HG03039 (cell line): Measurements from ENCODE around the gene NR6A1.
A peak's percentile ranks its signal among the peaks of the same experiment; 100 is the strongest.

ENCODE experiments used
- ATAC-seq: cut with Tn5 transposase; IDR thresholded peaks from one replicate; pipeline ENCODE4 v1.9.1; 2021; ENCODE audit warnings: mild to moderate bottlenecking, moderate library complexity; ENCODE audit not compliant: unreplicated experiment

NR6A1 gene

DNA sequence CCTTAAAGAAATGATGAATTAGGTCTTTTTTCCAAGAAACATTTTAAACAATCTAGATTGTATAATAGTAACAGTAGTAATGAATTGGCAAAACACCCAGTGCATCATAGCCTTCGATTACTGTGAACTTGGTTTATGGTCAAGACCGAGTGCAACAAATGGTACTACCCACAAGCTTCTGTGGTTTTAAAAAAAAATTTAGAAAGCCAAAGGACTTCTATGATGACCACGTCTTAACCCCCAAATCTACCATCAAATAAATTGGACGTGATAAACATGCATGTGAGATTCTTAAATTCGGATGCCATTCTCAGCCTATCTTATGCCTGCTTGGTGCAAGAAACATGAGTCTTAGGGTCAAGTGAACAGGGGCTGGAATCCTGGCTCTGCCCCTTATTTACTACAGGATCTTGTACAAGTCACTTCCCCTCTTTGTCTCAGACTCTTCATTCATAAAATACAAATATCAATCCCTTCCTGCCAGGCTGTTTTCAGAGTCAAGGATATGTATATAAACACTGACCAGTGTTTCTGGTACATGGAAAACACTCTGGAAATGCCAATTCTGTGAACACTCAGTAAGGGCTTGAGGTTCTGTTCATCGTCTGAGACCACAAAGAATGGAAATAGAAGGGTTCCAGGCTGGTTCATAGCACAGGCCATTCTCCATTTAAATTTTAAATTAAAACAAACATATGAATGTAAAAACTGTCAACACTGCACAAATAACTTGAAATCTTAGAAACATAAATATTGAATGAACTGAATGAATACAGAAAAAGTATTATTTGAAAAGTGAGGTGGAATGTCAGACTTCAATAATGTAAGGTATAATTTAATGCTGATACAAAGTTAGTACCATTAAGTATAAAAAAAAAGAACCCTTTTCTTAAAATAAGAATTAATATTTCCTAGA is 107.8 kb downstream of the NR6A1 start:
- no peak for ATAC-seq

DNA sequence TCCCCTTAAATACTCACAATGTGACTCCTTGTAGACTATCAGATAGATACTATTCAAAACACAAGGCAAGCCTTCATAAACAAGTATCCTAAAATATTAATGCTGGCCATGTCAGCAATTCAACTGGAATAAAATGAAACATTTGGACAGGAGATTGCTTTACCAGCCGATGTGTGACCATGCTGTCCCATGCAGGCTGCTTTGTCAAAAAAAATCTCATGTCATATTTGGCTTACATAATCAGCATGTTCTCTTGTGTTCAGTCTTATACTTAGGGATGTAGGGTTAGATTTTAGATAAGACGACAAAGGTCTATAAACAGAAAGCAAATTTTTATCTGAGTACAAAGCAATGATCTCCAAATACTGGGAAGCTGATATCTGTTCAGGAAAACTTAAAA is 108.5 kb downstream of the NR6A1 start:
- ATAC-seq, result no peak

DNA sequence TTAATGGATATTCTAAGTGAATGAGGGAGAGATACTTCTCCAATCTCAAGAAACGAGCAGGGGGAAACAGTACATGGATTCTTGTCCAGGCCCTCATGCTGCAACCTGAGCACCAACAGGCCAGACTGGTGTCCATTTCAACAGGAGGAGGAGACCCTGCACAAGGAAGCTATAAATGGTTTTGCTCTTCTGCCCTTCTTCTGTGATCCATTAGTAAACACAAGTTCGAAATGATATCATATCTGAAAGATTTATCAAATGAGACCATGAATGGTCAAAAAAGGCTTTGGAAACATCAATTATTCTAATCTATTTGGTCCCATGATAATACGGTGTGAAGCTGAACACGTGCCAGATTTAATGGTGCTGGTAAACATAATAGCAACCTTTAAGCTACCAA is 109.8 kb downstream of the NR6A1 start:
- ATAC-seq, result no peak

DNA sequence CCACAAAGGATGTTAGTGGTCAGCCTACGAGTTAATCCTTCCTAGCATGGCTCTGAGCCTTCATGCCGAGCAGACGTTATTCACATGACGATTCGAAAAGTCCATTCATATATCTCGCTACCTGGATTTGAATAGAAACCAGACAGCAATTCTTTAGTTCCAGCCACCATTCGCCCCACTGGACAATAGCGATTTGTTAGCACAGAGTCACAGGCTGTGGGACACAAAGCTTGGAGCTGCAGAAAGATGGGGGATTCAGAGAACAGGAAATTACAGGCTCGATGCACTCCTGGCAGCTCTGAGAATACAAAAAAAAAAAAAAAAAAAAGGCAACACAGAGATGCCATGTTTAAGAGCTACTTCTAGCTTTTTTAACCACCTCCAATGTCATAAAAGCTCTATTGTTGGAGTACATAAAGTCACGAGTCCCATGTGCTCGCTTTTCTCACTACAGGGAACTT is 110.7 kb downstream of the NR6A1 start:
- ATAC-seq, result no peak

DNA sequence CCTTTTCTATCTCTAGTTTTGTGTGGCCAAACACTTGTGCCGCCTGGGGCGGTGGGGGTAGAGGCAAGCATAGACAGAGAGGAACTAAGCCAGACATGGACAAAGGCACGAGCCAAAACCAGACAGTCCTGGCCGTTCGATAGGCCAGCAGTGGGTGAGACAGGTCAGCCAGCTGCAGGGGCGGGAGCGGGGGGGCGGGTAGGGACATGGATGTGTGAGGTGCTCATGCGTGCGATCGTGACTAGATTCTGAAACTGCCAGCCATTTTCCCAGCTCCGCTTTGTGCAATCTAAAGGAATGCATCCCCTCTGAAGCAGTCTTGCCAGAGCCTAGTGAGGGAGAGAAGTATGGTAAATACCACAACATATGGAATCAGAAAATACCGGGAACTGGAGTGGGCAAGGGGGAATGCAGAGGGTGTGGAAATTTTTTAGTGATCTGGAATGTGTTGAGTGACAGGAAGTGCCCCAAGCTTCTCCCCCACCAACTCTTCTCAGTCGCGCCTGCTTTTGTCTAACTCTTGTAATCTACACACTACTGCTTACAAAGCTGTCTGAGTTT is 111.9 kb downstream of the NR6A1 start:
- ATAC-seq, result peak; percentile 44

DNA sequence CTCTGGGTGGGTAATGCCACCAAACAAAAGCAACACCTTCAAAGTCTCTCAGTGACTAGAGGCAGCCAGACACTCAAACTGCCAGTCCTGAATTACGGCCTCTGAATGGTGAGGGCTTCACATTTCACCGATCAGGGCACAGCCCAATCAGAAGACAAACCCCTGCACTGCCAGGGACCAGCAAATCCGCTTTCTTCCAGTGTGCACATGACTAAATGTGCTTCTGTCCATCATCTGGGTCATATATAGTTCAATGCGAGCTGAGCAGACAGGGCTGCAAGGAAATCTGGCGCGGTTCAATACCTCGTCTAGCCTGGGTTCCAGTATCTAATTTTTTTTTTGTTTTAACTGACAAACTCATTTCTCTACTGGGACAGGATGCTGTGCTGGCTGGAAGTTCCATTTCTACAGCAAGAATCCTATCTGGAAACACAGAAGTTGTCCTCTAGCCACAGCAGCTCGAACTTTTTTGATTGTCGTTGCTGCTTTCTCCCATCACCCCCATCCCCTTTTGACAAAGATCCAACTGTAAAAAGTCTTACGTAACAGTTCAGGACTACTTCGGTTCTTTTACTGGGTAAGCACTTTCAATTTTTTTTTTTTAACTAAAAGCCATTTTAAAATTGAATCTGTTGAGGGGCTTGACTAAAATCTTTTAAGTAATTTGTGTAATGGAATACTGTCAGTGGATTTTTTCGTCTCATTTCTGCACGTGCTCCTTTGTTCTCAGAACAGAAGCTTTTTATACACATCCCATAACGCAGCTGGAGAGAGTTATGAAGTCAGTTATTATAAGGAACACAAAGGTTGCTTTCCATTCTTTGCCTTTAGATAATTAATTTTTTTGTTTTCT is 112.7 kb downstream of the NR6A1 start:
- ATAC-seq, result peak; percentile 67

DNA sequence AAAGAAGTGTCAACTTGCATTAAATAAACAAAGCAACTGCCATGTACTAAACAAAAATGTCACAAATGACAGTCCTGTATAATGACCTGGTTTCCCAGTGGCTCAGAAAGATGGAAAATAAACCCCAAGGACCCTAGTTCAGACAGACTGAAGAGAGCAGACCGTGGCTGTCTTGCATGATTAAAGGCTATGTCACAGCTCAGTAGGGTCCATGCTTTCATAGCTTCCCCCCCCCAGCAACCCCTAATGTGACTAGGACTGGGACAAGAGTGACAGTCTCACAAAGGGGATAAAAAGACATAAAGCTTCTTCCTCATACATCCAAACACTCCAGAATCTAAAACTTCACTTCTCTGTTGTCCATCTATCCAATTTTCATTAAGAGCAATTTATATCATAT is 113.6 kb downstream of the NR6A1 start:
- ATAC-seq, result no peak

DNA sequence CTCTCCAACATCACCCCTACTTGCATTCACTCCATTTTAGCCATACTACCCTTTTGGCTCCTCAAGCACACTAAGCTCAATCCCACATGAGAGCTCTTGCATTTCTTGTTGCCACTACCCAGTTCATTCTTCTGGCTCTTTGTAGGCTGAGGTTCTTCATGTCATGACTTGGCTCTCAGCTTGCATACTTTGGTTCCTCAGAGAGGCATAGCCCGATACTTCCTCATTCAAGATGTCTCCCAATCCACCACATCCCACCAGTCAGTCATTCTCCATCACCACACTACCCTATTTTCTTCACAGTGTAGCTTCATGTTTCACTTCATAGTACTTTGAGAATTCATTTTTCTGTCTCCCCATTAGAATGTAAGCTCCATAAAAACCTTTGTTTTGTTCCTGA is 116.7 kb downstream of the NR6A1 start:
- no peak for ATAC-seq

DNA sequence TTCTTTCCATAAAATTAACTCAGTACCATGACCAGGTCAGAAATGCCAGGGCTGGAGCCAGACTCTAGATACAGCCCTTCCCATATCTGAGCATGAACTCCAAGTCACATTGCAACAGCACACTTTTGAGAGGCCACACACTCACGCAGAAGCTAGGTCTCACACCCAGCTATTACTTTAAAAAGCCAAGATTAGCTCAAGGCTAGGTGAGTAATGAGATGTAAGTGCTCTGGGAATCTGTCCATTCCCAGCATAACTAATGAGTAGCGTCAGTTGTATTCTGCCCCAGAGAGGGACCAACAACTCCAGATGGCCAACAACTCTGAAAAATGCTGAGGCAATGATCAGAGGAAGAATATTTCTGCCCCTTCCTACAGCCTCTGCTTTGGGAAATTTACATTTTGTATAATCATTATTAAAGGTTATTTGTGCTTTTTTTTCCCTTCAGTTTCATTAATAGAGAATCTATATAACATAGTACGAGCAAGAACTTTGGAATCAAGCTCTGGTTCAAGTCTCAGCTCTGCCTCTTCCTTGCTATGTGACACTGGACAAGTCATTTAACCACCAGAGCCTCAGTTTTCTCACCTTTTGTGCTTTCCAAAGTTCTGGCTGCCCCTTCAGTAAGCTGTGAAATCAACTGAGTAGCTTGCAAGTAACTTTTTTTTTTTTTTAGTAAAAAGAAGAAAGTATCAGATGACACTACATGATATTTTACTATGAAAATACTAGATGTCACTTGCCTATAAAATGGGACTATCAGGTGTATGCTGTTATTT is 118.3 kb downstream of the NR6A1 start:
- no peak for ATAC-seq

DNA sequence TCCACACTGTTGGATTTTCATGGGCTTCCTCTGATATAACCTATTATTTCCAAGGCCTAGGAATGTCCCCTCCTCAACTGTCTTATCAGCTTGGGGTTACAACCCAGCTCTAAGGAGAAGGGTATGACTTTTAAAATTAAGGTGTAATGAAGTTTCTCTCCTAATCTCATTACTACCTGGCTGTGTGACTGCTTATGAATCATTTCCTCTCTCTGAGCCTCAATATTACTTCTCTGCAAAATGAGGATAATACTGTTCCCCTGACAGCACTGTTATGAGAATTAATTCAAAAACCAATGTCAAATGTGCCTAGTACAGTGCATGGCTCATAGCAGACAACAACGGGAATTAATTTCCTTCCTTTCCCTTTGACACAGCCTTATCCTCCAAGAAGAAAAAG is 118.9 kb downstream of the NR6A1 start:
- no peak for ATAC-seq

DNA sequence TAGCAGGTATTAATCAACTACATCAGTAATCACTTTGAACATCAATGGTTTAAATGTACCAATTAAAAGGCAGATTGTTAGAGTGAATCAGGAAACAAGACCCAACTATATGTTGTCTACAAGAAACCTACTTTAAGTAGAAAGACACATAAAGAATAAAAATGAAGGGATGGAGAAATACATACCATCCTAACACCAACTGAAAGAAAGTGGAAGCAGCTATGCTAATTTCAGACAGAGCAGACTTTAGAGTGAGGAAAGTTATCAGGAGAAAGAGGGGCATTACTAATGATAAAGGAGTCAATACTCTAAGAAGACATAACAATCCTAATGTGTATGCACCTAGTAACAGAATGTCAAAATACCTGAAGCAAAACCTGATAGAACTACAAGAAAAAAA is 125.8 kb downstream of the NR6A1 start:
- ATAC-seq, result no peak

DNA sequence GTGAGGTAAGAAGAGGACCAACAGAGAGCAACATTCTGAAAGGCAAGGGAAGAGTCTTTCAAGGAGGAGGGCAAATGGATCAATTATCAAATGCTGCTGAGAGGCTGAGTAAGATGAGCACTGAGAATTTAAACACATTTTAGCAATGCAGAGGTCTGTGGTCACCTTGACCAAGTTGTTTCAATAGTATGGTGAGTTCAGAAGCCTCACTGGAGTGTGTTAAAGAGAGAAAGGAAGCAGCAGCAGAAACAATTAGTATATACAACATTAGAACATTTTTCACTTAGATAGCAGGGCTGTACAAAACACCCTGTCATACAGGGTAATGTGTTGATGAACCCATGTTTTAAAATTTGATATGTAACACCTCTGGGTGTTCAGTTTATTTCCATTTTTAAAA is 131.5 kb downstream of the NR6A1 start:
- ATAC-seq, result no peak

DNA sequence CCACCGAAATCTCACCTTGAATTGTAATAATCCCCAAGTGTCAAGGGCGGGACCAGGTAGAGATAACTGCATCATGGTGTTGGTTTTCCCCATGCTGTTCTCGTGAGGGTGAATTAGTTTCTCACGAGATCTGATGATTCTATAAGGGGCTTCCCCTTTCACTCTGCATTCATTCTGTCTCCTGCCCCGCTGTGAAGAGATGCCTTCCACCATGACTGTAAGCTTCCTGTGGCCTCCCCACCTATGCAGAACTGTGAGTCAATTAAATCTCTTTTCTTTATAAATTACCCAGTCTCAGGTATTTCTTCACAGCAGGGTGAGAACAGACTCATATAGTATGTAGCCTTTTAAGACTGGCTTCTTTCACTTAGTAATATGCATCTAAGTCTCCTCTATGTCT is 135.8 kb downstream of the NR6A1 start:
- ATAC-seq, result no peak

DNA sequence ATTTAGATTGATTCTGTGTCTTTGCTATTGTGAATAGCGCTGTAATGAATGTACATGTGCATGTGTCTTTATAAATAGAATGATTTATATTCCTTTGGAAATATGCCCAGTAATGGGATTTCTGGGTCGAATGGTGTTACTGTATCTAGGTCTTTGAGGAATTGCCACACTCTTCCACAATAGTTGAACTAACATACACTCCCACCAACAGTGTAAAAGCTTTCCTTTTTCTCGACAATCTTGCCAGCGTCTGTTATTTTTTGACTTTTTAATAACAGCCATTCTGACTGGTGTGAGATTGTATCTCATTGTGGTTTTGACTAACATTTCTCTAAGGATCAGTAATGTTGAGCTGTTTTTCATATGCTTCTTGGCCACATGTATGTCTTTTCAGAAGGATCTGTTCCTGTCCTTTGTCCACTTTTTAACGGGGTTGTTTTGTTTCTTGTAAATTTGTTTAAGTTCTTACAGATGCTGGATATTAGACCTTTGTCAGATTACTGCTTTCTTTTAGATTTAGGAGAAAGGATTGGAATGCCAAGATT is 139.0 kb downstream of the NR6A1 start:
- ATAC-seq, result no peak

DNA sequence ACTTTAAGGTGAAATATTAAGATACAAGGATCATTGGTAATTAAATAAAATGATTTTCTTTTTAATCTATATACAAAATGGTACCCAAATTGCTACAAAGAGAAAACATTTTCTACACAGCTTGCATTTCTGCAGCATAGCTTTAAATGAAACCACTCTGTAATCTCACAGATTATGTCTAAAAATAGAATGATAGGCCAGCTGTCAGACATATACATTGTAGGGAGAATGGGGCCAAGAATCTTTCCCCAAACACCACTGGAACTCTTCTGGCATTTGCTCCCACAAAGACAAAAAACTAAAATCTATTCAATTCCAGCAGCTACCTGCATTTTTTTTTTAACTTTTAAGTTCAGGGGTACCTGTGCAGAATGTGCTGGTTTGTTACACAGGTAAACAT is 139.8 kb downstream of the NR6A1 start:
- no peak for ATAC-seq

DNA sequence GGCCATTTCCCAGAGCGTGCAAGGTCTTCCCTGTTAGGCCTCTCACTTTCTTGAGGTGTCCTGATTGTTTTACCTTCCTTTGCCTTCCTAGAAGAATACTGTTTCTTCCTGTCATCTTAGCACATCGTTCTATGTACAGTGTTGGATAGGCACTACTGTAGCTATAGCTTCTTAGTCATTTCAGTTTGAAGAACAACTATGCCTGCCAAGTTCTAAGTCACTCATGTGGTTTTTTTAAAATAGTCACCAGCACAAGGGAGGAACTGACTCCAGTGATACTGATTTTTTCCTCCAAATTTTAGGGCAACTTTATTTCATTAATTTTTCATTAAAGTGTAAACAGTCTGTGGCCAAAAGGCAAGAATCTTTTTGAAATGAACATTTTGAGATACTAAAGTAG is 141.5 kb downstream of the NR6A1 start:
- ATAC-seq, result no peak

DNA sequence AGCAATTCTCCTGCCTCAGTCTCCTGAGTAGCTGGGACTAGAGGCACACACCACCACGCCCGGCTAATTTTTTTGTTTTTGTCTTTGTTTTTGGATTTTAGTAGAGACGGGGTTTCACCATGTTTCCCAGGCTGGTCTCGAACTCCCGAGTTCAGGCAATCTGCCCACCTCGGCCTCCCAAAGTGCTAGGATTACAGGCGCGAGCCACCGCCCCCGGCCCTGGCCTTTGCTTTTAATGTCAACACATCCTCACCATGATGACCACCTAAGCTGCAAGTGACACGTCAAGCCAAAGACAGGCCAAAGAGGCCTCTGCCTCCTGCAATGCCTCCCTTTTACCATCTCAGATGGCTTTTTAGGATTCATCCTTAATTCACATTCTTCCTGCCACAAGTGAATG is 142.4 kb downstream of the NR6A1 start:
- ATAC-seq, result no peak

DNA sequence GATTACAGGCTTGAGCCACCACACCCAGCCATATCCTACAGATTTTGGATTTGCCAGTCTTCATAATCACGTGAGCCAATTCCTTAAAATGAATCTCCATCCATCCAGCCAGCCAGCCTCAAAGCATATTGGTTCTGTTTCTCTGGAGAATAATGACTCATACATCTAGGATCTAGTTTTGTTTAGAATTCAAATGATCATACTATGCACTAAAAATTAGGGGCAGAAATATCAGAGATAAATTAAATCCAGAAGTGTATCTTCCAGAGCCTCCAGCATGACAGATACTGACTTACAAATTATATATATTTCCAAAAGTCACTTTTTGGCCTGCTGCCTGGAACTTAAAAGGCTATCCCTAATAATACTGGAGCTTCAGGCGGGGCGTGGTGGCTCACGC is 144.8 kb downstream of the NR6A1 start:
- no peak for ATAC-seq

DNA sequence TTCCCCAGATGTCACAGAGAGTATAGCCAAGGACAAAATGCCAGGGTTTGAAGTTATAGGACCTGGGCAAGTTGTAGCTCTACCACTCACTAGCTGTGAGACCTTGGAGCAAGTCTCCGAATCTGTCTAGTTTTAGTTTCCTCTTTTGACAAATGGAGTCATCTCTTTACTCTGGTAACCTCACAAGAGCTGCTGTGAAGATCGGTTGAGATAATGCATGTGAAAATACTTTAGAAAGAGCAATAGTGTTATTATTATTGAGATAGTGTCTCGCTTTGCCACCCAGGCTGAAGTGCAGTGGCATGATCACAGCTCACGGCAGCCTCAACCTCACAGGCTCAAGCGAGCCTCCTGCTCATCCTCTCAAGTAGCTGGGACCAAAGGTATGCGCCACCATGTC is 146.0 kb downstream of the NR6A1 start:
- no peak for ATAC-seq

DNA sequence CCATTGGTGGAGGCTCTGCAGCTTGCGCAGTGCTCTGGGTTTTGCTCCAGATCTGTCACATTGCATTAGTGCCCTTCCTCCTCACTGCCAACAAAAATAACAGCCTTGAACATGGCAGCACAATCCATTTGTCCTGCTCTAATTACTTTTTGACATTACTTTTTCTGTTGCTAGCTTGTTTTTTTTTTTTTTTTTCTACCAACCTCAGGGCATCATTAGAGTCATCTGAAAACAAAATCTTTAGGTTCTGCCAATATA is 146.4 kb downstream of the NR6A1 start:
- no peak for ATAC-seq
